ENCODE results near the gene MLLT6. TPM values are rescaled to one million over a fixed set of nuclear protein-coding genes. Genes with fewer than 3 reads are reported as not detected.
A peak's percentile ranks its signal among the peaks of the same experiment; 100 is the strongest.
"Not testable (repeated sequence)": the region's sequence is repeated elsewhere in the genome, so short reads cannot be mapped to it uniquely, and the experiment has no call there.

MLLT6 gene
- total RNA-seq, 4 donors from 2014 or later = 48.2 to 76.8 (median 56.3) TPM

- TF ChIP-seq POLR2A (IDR thresholded peaks at IDR 0.05) (no peak), CTCF (IDR thresholded peaks at IDR 0.05 in 4 of 5, conservative IDR thresholded peaks at IDR 0.05 in 1 of 5) (no peak)
- peaks cover 0 to 44% of the 10 kb centered on the region in 2 donors for H3K36me3 ChIP-seq
- ATAC-seq (no peak), DNase-seq (no peak)
- H3K27me3 ChIP-seq = no peaks in the 10 kb centered on the region
- peaks cover 0 to 3% of the 10 kb centered on the region in 2 donors for H3K4me1 ChIP-seq
- H3K27ac ChIP-seq = no peak overlapping the region
- intact Hi-C loops (cut with DNase I; ENCODE audit: low total_unique reads) = no loop called here
- in situ Hi-C loops (cut with MboI; ENCODE audit: low sequenced_read_pairs in 4 of 4) = no loop called here
- no peak overlapping the region for H3K4me3 ChIP-seq
- H3K9me3 ChIP-seq = no peaks in the 10 kb centered on the region
Measured at GRCh38 chr17:38724337-38724988, 19.4 kb downstream of the MLLT6 start.

GRCh38 chr17:38725066-38725465, 20.0 kb downstream of the MLLT6 start:
- no peaks in the 10 kb centered on the region for H3K27me3 ChIP-seq
- H3K4me3 ChIP-seq = no peak overlapping the region
- peaks cover 0 to 38% of the 10 kb centered on the region in 2 donors for H3K36me3 ChIP-seq
- DNase-seq (no peak), ATAC-seq (no peak)
- H3K27ac ChIP-seq = no peak overlapping the region
- peaks cover 0 to 4% of the 10 kb centered on the region in 2 donors for H3K4me1 ChIP-seq
- intact Hi-C loops (cut with DNase I; ENCODE audit: low total_unique reads) (no loop called here), in situ Hi-C loops (cut with MboI; ENCODE audit: low sequenced_read_pairs in 4 of 4) (no loop called here)
- TF ChIP-seq POLR2A (IDR thresholded peaks at IDR 0.05) (no peak), CTCF (IDR thresholded peaks at IDR 0.05 in 4 of 5, conservative IDR thresholded peaks at IDR 0.05 in 1 of 5) (no peak)
- no peaks in the 10 kb centered on the region for H3K9me3 ChIP-seq

DNA sequence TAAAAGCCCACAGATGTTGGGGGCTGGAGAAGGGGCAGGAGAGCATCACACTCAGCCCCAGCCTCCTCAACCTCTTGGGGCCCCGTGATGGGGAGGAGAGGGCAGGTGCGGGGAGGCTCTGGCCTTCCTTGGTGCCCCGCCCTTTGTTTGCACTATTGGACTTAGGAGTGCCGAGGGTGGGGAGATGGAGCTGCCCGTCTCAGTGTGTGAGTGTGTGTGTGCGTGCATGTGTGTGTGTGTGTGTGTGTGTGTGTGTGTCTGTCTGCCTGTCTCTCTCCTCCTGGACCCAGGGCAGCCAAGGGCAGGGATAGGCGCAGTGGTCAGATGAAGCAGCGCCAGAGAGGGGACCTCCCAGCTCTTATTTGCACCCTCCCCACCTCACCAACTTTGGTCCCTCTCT, 21.1 kb downstream of the MLLT6 start:
- H3K4me1 ChIP-seq; intact Hi-C loops (cut with DNase I; ENCODE audit: low total_unique reads); DNase-seq; ATAC-seq; H3K27me3 ChIP-seq; H3K9me3 ChIP-seq; H3K27ac ChIP-seq; H3K4me3 ChIP-seq; in situ Hi-C loops (cut with MboI; ENCODE audit: low sequenced_read_pairs in 4 of 4): not testable (repeated sequence)
- H3K36me3 ChIP-seq = peaks cover 0 to 27% of the 10 kb centered on the region in 2 donors

- Histone ChIP-seq H3K36me3 (peaks cover 0 to 15% of the 10 kb centered on the region in 2 donors), H3K4me1 (peaks cover 20 to 22% of the 10 kb centered on the region in 2 donors), H3K4me3 (no peak overlapping the region), H3K9me3 (no peaks in the 10 kb centered on the region), H3K27me3 (no peaks in the 10 kb centered on the region), H3K27ac (peak overlapping the region in 1 of 4 donors; percentile 90)
- in situ Hi-C loops (cut with MboI; ENCODE audit: low sequenced_read_pairs in 4 of 4) = no loop called here
- ATAC-seq (no peak), DNase-seq (no peak)
- intact Hi-C loops (cut with DNase I; ENCODE audit: low total_unique reads) = no loop called here
- no peak for TF ChIP-seq POLR2A (IDR thresholded peaks at IDR 0.05)
- no peak for TF ChIP-seq CTCF (IDR thresholded peaks at IDR 0.05 in 4 of 5, conservative IDR thresholded peaks at IDR 0.05 in 1 of 5)
Measured at GRCh38 chr17:38727736-38728135, 22.7 kb downstream of the MLLT6 start.

- no peak for TF ChIP-seq POLR2A (IDR thresholded peaks at IDR 0.05)
- TF ChIP-seq CTCF (IDR thresholded peaks at IDR 0.05 in 4 of 5, conservative IDR thresholded peaks at IDR 0.05 in 1 of 5) = no peak
- Histone ChIP-seq H3K36me3 (peaks cover 0 to 17% of the 10 kb centered on the region in 2 donors), H3K4me1 (peaks cover 20 to 22% of the 10 kb centered on the region in 2 donors), H3K4me3 (no peak overlapping the region), H3K27ac (peak overlapping the region; percentile 18 to 92 (median 89)), H3K27me3 (no peaks in the 10 kb centered on the region), H3K9me3 (no peaks in the 10 kb centered on the region)
- in situ Hi-C loops (cut with MboI; ENCODE audit: low sequenced_read_pairs in 4 of 4) (no loop called here), intact Hi-C loops (cut with DNase I; ENCODE audit: low total_unique reads) (no loop called here)
- DNase-seq = no peak
- no peak for ATAC-seq
Measured at GRCh38 chr17:38728290-38728831, 23.3 kb downstream of the MLLT6 start.

Measured in gastrocnemius medialis (tissue), 4 donors.